A673 (cell line): ENCODE measurements around the gene FSD1. TPM values are rescaled to one million over a fixed set of nuclear protein-coding genes. Genes with fewer than 3 reads are reported as not detected.

ENCODE experiments used
- BruUV-seq: library from RNA; stranded (reverse); fragments of 400-500 nt; replicated peaks from 2 replicates; lab custom pipeline; 2021; lab: Mats Ljungman, UMichigan
- CTCF ChIA-PET: fragments of 300-600 bp; sonication (Branson Sonifier 250); formaldehyde crosslinking; loops from one replicate; lab custom pipeline; 2022; ENCODE audit warnings: antibody characterized with exemption; lab: Charles Lee
- POLR2A ChIA-PET: fragments of 300-600 bp; sonication (Branson Sonifier 250); formaldehyde crosslinking; loops from one replicate; lab custom pipeline; 2022; ENCODE audit warnings: antibody characterized with exemption; ENCODE audit not compliant: low non-redundant PET; lab: Charles Lee
- DNase-seq: peaks from one replicate; pipeline ENCODE4 v3.0.0-alpha.2; 2015; ENCODE audit warnings: low spot score
- H3K27ac ChIP-seq: fragments of 200-600 bp; sonication (generic); 2 replicates; pipeline ENCODE4 v1.5.1; 2016; ENCODE audit warnings: mixed run types, low read depth, mild to moderate bottlenecking, mixed read lengths, antibody characterized with exemption, low read length; ENCODE audit not compliant: poor library complexity, severe bottlenecking
- H3K27me3 ChIP-seq: fragments of 200-600 bp; sonication (generic); replicated peaks from 2 replicates; pipeline ENCODE4 v1.6.1; 2017; ENCODE audit warnings: mixed run types, low read depth, mild to moderate bottlenecking, mixed read lengths, antibody characterized with exemption, low read length; ENCODE audit not compliant: insufficient read depth, poor library complexity
- H3K36me3 ChIP-seq: fragments of 200-600 bp; sonication (generic); 2 replicates; pipeline ENCODE4 v1.6.1; 2016; ENCODE audit warnings: mixed run types, mild to moderate bottlenecking, mixed read lengths, antibody characterized with exemption, low read length; ENCODE audit not compliant: insufficient read depth, poor library complexity, severe bottlenecking
- H3K4me1 ChIP-seq: fragments of 200-600 bp; sonication (generic); 2 replicates; pipeline ENCODE4 v1.6.1; 2017; ENCODE audit warnings: mixed run types, mild to moderate bottlenecking, mixed read lengths, antibody characterized with exemption, low read length; ENCODE audit not compliant: insufficient read depth, poor library complexity, severe bottlenecking
- H3K4me3 ChIP-seq: fragments of 200-600 bp; sonication (generic); 2 replicates; pipeline ENCODE4 v1.5.1; 2016; ENCODE audit warnings: low read depth, mixed run types, mild to moderate bottlenecking, mixed read lengths, low read length; ENCODE audit not compliant: poor library complexity, severe bottlenecking
- H3K9me3 ChIP-seq: fragments of 200-600 bp; sonication (generic); 2 replicates; pipeline ENCODE4 v1.6.1; 2016; ENCODE audit warnings: mixed run types, low read depth, mild to moderate bottlenecking, mixed read lengths, antibody characterized with exemption, low read length; ENCODE audit not compliant: poor library complexity, severe bottlenecking
- EZH2 ChIP-seq: fragments of 200-600 bp; sonication (generic); IDR thresholded peaks from 2 replicates; pipeline ENCODE4 v1.6.1; 2017; ENCODE audit warnings: borderline replicate concordance, low read depth, mild to moderate bottlenecking, mixed read lengths, antibody characterized with exemption, low read length; ENCODE audit not compliant: poor library complexity, severe bottlenecking
- intact Hi-C: fragments of 100-400 bp; cut with micrococcal nuclease; formaldehyde crosslinking; loops from one replicate; pipeline ENCODE4 v1.10.0; 2022; ENCODE audit not compliant: unreplicated experiment
- total RNA-seq: library from RNA; stranded (reverse); gene quantifications from 2 replicates; pipeline ENCODE4 v1.2.3, GENCODE V29; 2021
- TF ChIP-seq, protein P1 (sequence below): fragments of 300-800, 200-600 bp; sonication (generic); conservative IDR thresholded peaks from 2 replicates; pipeline ENCODE4 v1.5.1; 2017; ENCODE audit warnings: low read depth, mild to moderate bottlenecking, antibody characterized with exemption, low read length, moderate library complexity, mixed read lengths

FSD1 gene
- total RNA-seq, 1 experiment from 2014 or later = 10.4 TPM

GRCh38 chr19:4279267-4279529 lies 25.2 kb upstream of the FSD1 start:
- H3K36me3 ChIP-seq = no peaks in the 10 kb centered on the region
- peaks cover 5% of the 10 kb centered on the region for H3K4me1 ChIP-seq
- no peaks in the 10 kb centered on the region for H3K9me3 ChIP-seq
- TF ChIP-seq, protein P1, sequence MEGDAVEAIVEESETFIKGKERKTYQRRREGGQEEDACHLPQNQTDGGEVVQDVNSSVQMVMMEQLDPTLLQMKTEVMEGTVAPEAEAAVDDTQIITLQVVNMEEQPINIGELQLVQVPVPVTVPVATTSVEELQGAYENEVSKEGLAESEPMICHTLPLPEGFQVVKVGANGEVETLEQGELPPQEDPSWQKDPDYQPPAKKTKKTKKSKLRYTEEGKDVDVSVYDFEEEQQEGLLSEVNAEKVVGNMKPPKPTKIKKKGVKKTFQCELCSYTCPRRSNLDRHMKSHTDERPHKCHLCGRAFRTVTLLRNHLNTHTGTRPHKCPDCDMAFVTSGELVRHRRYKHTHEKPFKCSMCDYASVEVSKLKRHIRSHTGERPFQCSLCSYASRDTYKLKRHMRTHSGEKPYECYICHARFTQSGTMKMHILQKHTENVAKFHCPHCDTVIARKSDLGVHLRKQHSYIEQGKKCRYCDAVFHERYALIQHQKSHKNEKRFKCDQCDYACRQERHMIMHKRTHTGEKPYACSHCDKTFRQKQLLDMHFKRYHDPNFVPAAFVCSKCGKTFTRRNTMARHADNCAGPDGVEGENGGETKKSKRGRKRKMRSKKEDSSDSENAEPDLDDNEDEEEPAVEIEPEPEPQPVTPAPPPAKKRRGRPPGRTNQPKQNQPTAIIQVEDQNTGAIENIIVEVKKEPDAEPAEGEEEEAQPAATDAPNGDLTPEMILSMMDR = no peak
- no peak for TF ChIP-seq EZH2
- H3K27ac ChIP-seq = no peak overlapping the region
- peaks cover 51% of the 10 kb centered on the region for H3K27me3 ChIP-seq
- DNase-seq = no peak
- intact Hi-C loops = no loop called here
- ChIA-PET CTCF (no interaction called here), POLR2A (interaction anchor here (0.6 kb wide), 1 partner anchor 256 kb away, joined by 5 read pairs; the partner anchor contains the start of gene PLIN5)
- BruUV-seq = no TSS peak
- peak overlapping the region; percentile 42 for H3K4me3 ChIP-seq

DNA sequence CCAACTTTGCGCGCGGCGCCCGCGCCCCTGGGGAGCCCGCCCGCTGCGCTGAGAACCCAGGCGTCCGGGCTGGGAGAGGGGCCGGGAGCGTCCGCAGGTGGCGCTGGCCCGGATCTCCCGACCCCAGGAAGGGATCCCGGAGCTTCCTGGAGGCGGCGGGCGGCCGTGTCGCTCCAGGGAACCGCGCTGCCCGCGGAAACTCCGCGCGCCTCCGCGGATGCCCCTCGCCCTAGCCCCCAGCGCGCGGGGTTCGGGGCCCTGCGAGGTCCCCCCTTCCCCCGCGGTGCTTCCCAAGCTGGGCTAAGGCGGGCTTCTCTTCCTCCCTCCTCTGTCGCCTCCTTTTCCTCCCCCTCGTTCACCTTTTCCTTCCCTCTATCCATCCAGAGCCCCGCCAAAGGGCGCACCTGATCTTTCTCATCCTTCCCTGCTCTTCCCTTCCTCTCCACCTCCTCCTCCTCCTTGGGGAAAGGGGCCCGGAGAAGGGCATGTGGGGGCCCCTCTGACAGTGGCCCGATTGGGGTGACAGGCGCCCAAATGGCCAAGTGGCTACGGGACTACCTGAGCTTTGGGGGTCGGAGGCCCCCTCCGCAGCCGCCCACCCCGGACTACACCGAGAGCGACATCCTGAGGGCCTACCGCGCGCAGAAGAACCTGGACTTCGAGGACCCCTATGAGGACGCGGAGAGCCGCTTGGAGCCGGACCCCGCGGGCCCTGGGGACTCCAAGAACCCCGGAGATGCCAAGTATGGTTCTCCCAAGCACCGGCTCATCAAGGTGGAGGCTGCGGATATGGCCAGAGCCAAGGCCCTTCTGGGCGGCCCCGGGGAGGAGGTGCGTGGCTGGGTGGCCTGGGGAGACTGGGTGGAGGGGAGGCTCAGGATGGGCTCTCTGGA lies 24.6 kb upstream of the FSD1 start:
- Histone ChIP-seq H3K9me3 (no peaks in the 10 kb centered on the region), H3K27ac (no peak overlapping the region), H3K27me3 (peaks cover 56% of the 10 kb centered on the region), H3K4me1 (peaks cover 5% of the 10 kb centered on the region), H3K4me3 (peak overlapping the region; percentile 42), H3K36me3 (no peaks in the 10 kb centered on the region)
- no TSS peak for BruUV-seq
- DNase-seq = no peak
- intact Hi-C loops = no loop called here
- CTCF ChIA-PET = no interaction called here
- peak; percentile 53 for TF ChIP-seq EZH2
- TF ChIP-seq, protein P1 = no peak
- POLR2A ChIA-PET = no interaction called here

DNA sequence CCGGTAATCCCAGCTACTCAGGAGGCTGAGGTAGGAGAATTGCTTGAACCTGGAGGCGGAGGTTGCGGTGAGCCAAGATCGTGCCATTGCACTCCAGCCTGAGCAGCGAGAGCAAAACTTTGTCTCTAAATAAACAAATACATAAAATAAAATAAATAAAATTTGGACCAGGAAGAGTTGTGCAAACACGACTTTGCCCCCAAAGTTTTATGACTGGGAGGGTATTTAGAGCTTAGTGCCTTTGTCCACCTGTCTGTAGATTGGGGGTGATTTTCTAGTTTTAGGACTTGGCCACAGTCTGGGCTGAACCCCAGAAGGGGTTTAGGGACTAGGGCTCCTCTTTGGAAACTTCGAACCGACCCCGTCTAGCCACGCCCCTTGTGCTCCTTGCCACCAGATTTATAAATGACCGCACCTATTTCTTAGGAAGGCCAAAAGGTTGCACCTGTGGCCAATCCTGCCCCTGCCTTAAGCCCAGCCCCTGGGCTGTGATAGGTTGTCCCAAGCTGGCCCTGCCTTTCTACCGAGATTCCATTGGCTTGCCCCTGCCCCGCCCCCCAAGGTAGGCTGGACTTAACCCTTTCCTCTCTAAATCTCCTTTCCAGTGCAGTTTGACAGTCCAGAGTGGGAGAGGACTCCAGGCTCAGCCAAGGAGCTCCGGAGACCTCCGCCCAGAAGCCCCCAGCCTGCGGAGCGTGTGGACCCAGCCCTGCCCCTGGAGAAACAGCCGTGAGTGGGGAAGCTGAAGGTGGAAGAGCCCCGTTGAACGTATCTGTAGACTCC lies 20.0 kb upstream of the FSD1 start:
- ChIA-PET CTCF (interaction anchor here (0.6 kb wide), 1 partner anchor 9 kb away, joined by 4 read pairs; no protein-coding TSS in a partner anchor), POLR2A (no interaction called here)
- no peak for TF ChIP-seq EZH2
- TF ChIP-seq, protein P1 = no peak
- Histone ChIP-seq H3K4me1 (peaks cover 5% of the 10 kb centered on the region), H3K4me3 (no peak overlapping the region), H3K27ac (no peak overlapping the region), H3K36me3 (no peaks in the 10 kb centered on the region), H3K27me3 (peaks cover 48% of the 10 kb centered on the region), H3K9me3 (no peaks in the 10 kb centered on the region)
- intact Hi-C loops = no loop called here
- BruUV-seq = no TSS peak
- DNase-seq = peak; percentile 60
